ENCODE data around the gene DGKH. TPM values are rescaled to one million over a fixed set of nuclear protein-coding genes. Genes with fewer than 3 reads are reported as not detected.

DGKH gene
- total RNA-seq, 1 experiment from 2014 or later: 22.8 TPM

GRCh38 chr13:42266473-42266872 lies 218.0 kb downstream of the DGKH start:
- ATAC-seq (no peak), DNase-seq (ENCODE audit: low read depth, low spot score) (no peak)
- BruUV-seq (replicated peaks): no TSS peak
- intact Hi-C loops (cut with micrococcal nuclease; ENCODE audit: unreplicated experiment) (no loop called here), in situ Hi-C loops (cut with HindIII; ENCODE audit: low pct_unique_long_range_greater_than_20kb, low sequenced_read_pairs) (no loop called here)
- Histone ChIP-seq H3K9me3 (ENCODE audit: control insufficient read depth, insufficient read depth, low read depth, low read length) (peaks cover 7% of the 10 kb centered on the region; the same call in 1 of the 2 replicates), H3K4me3 (ENCODE audit: low read depth in 2 of 2, low read length in 2 of 2) (no peak overlapping the region), H3K27ac (ENCODE audit: low read length) (no peak overlapping the region), H3K36me3 (ENCODE audit: control insufficient read depth, insufficient read depth, low read length) (no peaks in the 10 kb centered on the region), H3K27me3 (ENCODE audit: control insufficient read depth, insufficient read depth, low read length) (no peaks in the 10 kb centered on the region), H3K4me1 (ENCODE audit: control insufficient read depth, insufficient read depth, low read length) (no peaks in the 10 kb centered on the region)
- ChIA-PET CTCF (no interaction called here), POLR2A (no interaction called here)
- TF ChIP-seq CTCF (IDR thresholded peaks at IDR 0.05) (no peak), TCF7L2 (IDR thresholded peaks at IDR 0.05; ENCODE audit: low read depth, low read length) (no peak), REST (IDR thresholded peaks at IDR 0.05; ENCODE audit: insufficient read depth in 1 of 2, low read depth in 2 of 2, low read length in 1 of 2) (no peak), SIN3A (IDR thresholded peaks at IDR 0.05; ENCODE audit: borderline replicate concordance, insufficient read depth, low read depth, low read length) (no peak), POLR2AphosphoS5 (IDR thresholded peaks at IDR 0.05; ENCODE audit: low read depth, low read length) (no peak)

- CTCF ChIA-PET: no interaction called here
- Histone ChIP-seq H3K4me1 (ENCODE audit: control insufficient read depth, insufficient read depth, low read length) (no peaks in the 10 kb centered on the region; the same call in 1 of the 2 replicates), H3K27me3 (ENCODE audit: control insufficient read depth, insufficient read depth, low read length) (no peaks in the 10 kb centered on the region), H3K9me3 (ENCODE audit: control insufficient read depth, insufficient read depth, low read depth, low read length) (peaks cover 7% of the 10 kb centered on the region; the same call in 1 of the 2 replicates), H3K27ac (ENCODE audit: low read length) (peak overlapping the region; percentile 91; the same call in 1 of the 2 replicates), H3K4me3 (ENCODE audit: low read depth in 2 of 2, low read length in 2 of 2) (no peak overlapping the region), H3K36me3 (ENCODE audit: control insufficient read depth, insufficient read depth, low read length) (no peaks in the 10 kb centered on the region)
- BruUV-seq (replicated peaks): no TSS peak
- TF ChIP-seq TCF7L2 (IDR thresholded peaks at IDR 0.05; ENCODE audit: low read depth, low read length): no peak
- in situ Hi-C loops (cut with HindIII; ENCODE audit: low pct_unique_long_range_greater_than_20kb, low sequenced_read_pairs): no loop called here
- POLR2A ChIA-PET: no interaction called here
- intact Hi-C loops (cut with micrococcal nuclease; ENCODE audit: unreplicated experiment): no loop called here
- no peak for DNase-seq (ENCODE audit: low read depth, low spot score)
- no peak for ATAC-seq
These were observed 221.9 kb downstream of the DGKH start for GRCh38 chr13:42270160-42270856.

- Histone ChIP-seq H3K27me3 (ENCODE audit: control insufficient read depth, insufficient read depth, low read length) (no peaks in the 10 kb centered on the region), H3K4me1 (ENCODE audit: control insufficient read depth, insufficient read depth, low read length) (no peaks in the 10 kb centered on the region; the same call in 1 of the 2 replicates), H3K9me3 (ENCODE audit: control insufficient read depth, insufficient read depth, low read depth, low read length) (peaks cover 7% of the 10 kb centered on the region; the same call in 1 of the 2 replicates), H3K27ac (ENCODE audit: low read length) (peak overlapping the region; percentile 91), H3K36me3 (ENCODE audit: control insufficient read depth, insufficient read depth, low read length) (no peaks in the 10 kb centered on the region), H3K4me3 (ENCODE audit: low read depth in 2 of 2, low read length in 2 of 2) (peak overlapping the region; percentile 68 to 72)
- in situ Hi-C loops (cut with HindIII; ENCODE audit: low pct_unique_long_range_greater_than_20kb, low sequenced_read_pairs): no loop called here
- TF ChIP-seq REST (IDR thresholded peaks at IDR 0.05; ENCODE audit: insufficient read depth in 1 of 2, low read depth in 2 of 2, low read length in 1 of 2) (no peak), TCF7L2 (IDR thresholded peaks at IDR 0.05; ENCODE audit: low read depth, low read length) (no peak), CTCF (IDR thresholded peaks at IDR 0.05) (no peak), POLR2AphosphoS5 (IDR thresholded peaks at IDR 0.05; ENCODE audit: low read depth, low read length) (no peak), SIN3A (IDR thresholded peaks at IDR 0.05; ENCODE audit: borderline replicate concordance, insufficient read depth, low read depth, low read length) (no peak)
- ChIA-PET POLR2A (interaction anchor here (0.5 kb wide), 1 partner anchor 596 kb away, joined by 5 read pairs; no protein-coding TSS in a partner anchor), CTCF (interaction anchor here (0.8 kb wide), 1 partner anchor 288 kb away, joined by 3 read pairs; no protein-coding TSS in a partner anchor)
- intact Hi-C loops (cut with micrococcal nuclease; ENCODE audit: unreplicated experiment): no loop called here
- no peak for ATAC-seq
- DNase-seq (ENCODE audit: low read depth, low spot score): no peak
- BruUV-seq (replicated peaks): TSS peak; percentile 91
These were observed 222.4 kb downstream of the DGKH start for GRCh38 chr13:42270857-42271215.
